WTC11 (cell line): Measurements from ENCODE around the gene YIPF5. TPM values are rescaled to one million over a fixed set of nuclear protein-coding genes. Genes with fewer than 3 reads are reported as not detected.

Experiments used
- ATAC-seq: fragments of 200-7000 bp; cut with Tn5 transposase; 2 replicates; pipeline ENCODE4 v1.10.0; 2021; ENCODE audit warnings: mild to moderate bottlenecking, moderate library complexity
- CTCF ChIA-PET: fragments of 300-600 bp; sonication (Branson Sonifier 250); formaldehyde crosslinking; loops from one replicate; lab custom pipeline; 2021; ENCODE audit warnings: antibody characterized with exemption; lab: Charles Lee
- POLR2A ChIA-PET: fragments of 350-600 bp; sonication (Branson Sonifier 250); formaldehyde crosslinking; loops from one replicate; lab custom pipeline; 2021; ENCODE audit warnings: antibody characterized with exemption; lab: Charles Lee
- DNase-seq: peaks from one replicate; pipeline ENCODE4 v3.0.0; 2021; ENCODE audit warnings: low spot score
- H3K27ac Mint-ChIP-seq: 2 replicates; pipeline ENCODE4 v1.8.0; 2021; ENCODE audit warnings: mixed read lengths
- H3K27me3 Mint-ChIP-seq: 2 replicates; pipeline ENCODE4 v1.8.0; 2021; ENCODE audit warnings: low read depth, mild to moderate bottlenecking, moderate library complexity, mixed read lengths
- H3K36me3 Mint-ChIP-seq: 2 replicates; pipeline ENCODE4 v1.8.0; 2021; ENCODE audit warnings: mixed read lengths
- H3K4me1 Mint-ChIP-seq: 2 replicates; pipeline ENCODE4 v1.8.0; 2022; ENCODE audit warnings: mixed read lengths
- H3K4me3 Mint-ChIP-seq: 2 replicates; pipeline ENCODE4 v1.8.0; 2021; ENCODE audit warnings: mild to moderate bottlenecking, moderate library complexity, mixed read lengths
- H3K9me3 Mint-ChIP-seq: 2 replicates; pipeline ENCODE4 v1.8.0; 2021; ENCODE audit warnings: mixed read lengths
- CREM ChIP-seq: sonication (generic); formaldehyde crosslinking; IDR thresholded peaks from 2 replicates; pipeline ENCODE4 v1.8.1; 2022; ENCODE audit warnings: mild to moderate bottlenecking, missing genetic modification reagents, moderate library complexity
- ETV6 ChIP-seq: sonication (generic); formaldehyde crosslinking; IDR thresholded peaks from 2 replicates; pipeline ENCODE4 v1.8.1; 2022; ENCODE audit warnings: mild to moderate bottlenecking, missing genetic modification reagents
- GTF2I ChIP-seq: fragments of 250-450 bp; sonication (Bioruptor Pico); conservative IDR thresholded peaks from 2 replicates; pipeline ENCODE4 v1.4.0; 2021; ENCODE audit warnings: mild to moderate bottlenecking
- HMGA2 ChIP-seq: fragments of 250-450 bp; sonication (Bioruptor Pico); IDR thresholded peaks from 2 replicates; pipeline ENCODE4 v1.4.0; 2021; ENCODE audit warnings: mild to moderate bottlenecking, moderate library complexity
- MXD4 ChIP-seq: fragments of 250-450 bp; sonication (Bioruptor Pico); IDR thresholded peaks from 2 replicates; pipeline ENCODE4 v1.8.0; 2021; ENCODE audit warnings: mild to moderate bottlenecking, moderate library complexity, borderline replicate concordance
- NFYB ChIP-seq: sonication (generic); formaldehyde crosslinking; conservative IDR thresholded peaks from 2 replicates; pipeline ENCODE4 v1.8.0; 2022; ENCODE audit warnings: low read depth, missing genetic modification reagents
- NR2C2 ChIP-seq: sonication (generic); formaldehyde crosslinking; IDR thresholded peaks from 2 replicates; pipeline ENCODE4 v1.8.0; 2022; ENCODE audit warnings: mild to moderate bottlenecking, missing genetic modification reagents
- SMAD4 ChIP-seq: sonication (generic); formaldehyde crosslinking; IDR thresholded peaks from 2 replicates; pipeline ENCODE4 v1.8.0; 2022; ENCODE audit warnings: mild to moderate bottlenecking, missing genetic modification reagents
- TEAD1 ChIP-seq: sonication (generic); formaldehyde crosslinking; IDR thresholded peaks from 2 replicates; pipeline ENCODE4 v1.8.0; 2022; ENCODE audit warnings: mild to moderate bottlenecking, missing genetic modification reagents
- TEAD4 ChIP-seq: sonication (generic); formaldehyde crosslinking; IDR thresholded peaks from 2 replicates; pipeline ENCODE4 v1.8.0; 2022; ENCODE audit warnings: mild to moderate bottlenecking, missing genetic modification reagents
- ZNF138 ChIP-seq: sonication (generic); formaldehyde crosslinking; conservative IDR thresholded peaks from 2 replicates; pipeline ENCODE4 v1.8.1; 2022; ENCODE audit warnings: mild to moderate bottlenecking, moderate library complexity, missing genetic modification reagents
- ZNF219 ChIP-seq: sonication (generic); formaldehyde crosslinking; IDR thresholded peaks from 2 replicates; pipeline ENCODE4 v1.8.0; 2023; ENCODE audit warnings: missing genetic modification reagents, mild to moderate bottlenecking, borderline replicate concordance
- ZNF263 ChIP-seq: sonication (generic); formaldehyde crosslinking; IDR thresholded peaks from 2 replicates; pipeline ENCODE4 v1.8.1; 2022; ENCODE audit warnings: low read depth, mild to moderate bottlenecking, moderate library complexity, missing genetic modification reagents
- ZNF396 ChIP-seq: fragments of 250-450 bp; sonication (Bioruptor Pico); IDR thresholded peaks from 2 replicates; pipeline ENCODE4 v1.8.0; 2021; ENCODE audit warnings: mild to moderate bottlenecking, moderate library complexity, borderline replicate concordance
- ZNF423 ChIP-seq: fragments of 250-450 bp; sonication (Bioruptor Pico); IDR thresholded peaks from 2 replicates; pipeline ENCODE4 v2.1.2; 2022; ENCODE audit warnings: mild to moderate bottlenecking, moderate library complexity
- total RNA-seq: library from RNA; stranded (reverse); gene quantifications from 3 replicates; pipeline ENCODE4 v1.2.3, GENCODE V29; 2021
- TF ChIP-seq, protein P1 (sequence below): sonication (generic); formaldehyde crosslinking; IDR thresholded peaks from 2 replicates; pipeline ENCODE4 v1.8.0; 2023; ENCODE audit warnings: missing genetic modification reagents
- TF ChIP-seq, protein P2 (sequence below): sonication (generic); formaldehyde crosslinking; IDR thresholded peaks from 2 replicates; pipeline ENCODE4 v1.8.1; 2022; ENCODE audit warnings: mild to moderate bottlenecking, missing genetic modification reagents, moderate library complexity, borderline replicate concordance
- TF ChIP-seq, protein P3 (sequence below): sonication (generic); formaldehyde crosslinking; IDR thresholded peaks from 2 replicates; pipeline ENCODE4 v1.8.0; 2022; ENCODE audit warnings: mild to moderate bottlenecking, missing genetic modification reagents
- TF ChIP-seq, protein P4 (sequence below): fragments of 200-600 bp; IDR thresholded peaks from 2 replicates; pipeline ENCODE4 v1.8.0; 2022; ENCODE audit warnings: antibody characterized with exemption
- TF ChIP-seq, protein P5 (sequence below): sonication (generic); formaldehyde crosslinking; IDR thresholded peaks from 2 replicates; pipeline ENCODE4 v1.8.1; 2022; ENCODE audit warnings: low read depth, missing genetic modification reagents, borderline replicate concordance
- TF ChIP-seq, protein P6 (sequence below): sonication (generic); formaldehyde crosslinking; conservative IDR thresholded peaks from 2 replicates; pipeline ENCODE4 v1.8.1; 2023; ENCODE audit warnings: mild to moderate bottlenecking, low read depth, missing genetic modification reagents, moderate library complexity
- TF ChIP-seq, protein P7 (sequence below): sonication (generic); formaldehyde crosslinking; IDR thresholded peaks from 2 replicates; pipeline ENCODE4 v1.8.1; 2023; ENCODE audit warnings: mild to moderate bottlenecking, missing genetic modification reagents, borderline replicate concordance

The YIPF5 gene
- total RNA-seq, 1 experiment from 2014 or later = 39.2 TPM

DNA sequence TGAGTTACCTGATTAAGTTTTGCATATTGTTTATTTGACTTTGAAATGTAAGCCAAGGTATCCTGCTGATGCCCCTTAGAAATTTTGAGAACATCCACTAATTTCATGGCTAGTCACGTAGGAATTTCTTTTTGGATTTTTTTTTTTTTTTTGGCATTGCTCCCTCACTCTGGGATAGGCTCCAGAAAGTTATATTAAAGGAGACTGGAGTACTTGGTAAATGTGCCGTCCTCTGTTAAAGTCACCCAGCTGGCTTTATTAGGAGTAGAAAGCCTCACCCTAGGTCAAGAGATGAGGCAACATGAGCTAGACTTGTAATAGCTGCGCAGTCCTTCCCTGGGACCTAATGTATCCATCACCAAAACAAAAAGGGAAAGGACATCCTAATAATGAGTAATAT lies 3.3 kb upstream of the YIPF5 start:
- no peak for ATAC-seq
- ChIA-PET POLR2A (no interaction called here), CTCF (interaction anchor here (1.3 kb wide), 1 partner anchor 31 kb away, joined by 5 read pairs; no protein-coding TSS in a partner anchor)

DNA sequence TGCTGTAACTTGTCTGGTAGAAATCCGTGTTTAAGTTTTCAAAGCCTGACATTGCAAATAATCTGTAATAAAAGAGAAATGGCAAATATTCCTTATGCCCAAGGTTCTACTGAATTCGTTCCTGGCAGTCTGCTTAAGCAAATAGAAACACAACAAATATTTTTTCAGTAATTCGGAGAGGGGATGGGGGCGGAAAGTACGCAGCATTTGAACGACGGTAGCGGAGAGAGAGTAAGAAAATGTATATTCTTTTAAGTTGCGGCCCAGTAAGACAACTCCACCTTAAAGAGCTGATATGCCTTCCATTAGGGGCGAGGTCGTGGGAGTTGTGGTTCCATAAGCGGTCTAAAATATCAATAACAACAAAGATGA lies 569 bp downstream of the YIPF5 start:
- H3K4me3 Mint-ChIP-seq = peak overlapping the region; percentile 85
- peaks cover 14% of the 10 kb centered on the region for H3K4me1 Mint-ChIP-seq
- peak overlapping the region; percentile 48 for H3K27ac Mint-ChIP-seq
- peaks cover 5% of the 10 kb centered on the region for H3K9me3 Mint-ChIP-seq
- DNase-seq (no peak), ATAC-seq (no peak)
- no peaks in the 10 kb centered on the region for H3K27me3 Mint-ChIP-seq
- ChIA-PET POLR2A (no interaction called here), CTCF (interaction anchor here (0.5 to 1.5 kb wide), 3 partner anchors 15 to 292 kb away, joined by 3 to 11 read pairs (median 3); no protein-coding TSS in a partner anchor)
- peaks cover 26% of the 10 kb centered on the region for H3K36me3 Mint-ChIP-seq
- TF ChIP-seq NR2C2 (CRISPR knock-in tag) = no peak
- TF ChIP-seq TEAD1 = no peak
- no peak for TF ChIP-seq ZNF423 (CRISPR knock-in tag)
- TF ChIP-seq, protein P1, sequence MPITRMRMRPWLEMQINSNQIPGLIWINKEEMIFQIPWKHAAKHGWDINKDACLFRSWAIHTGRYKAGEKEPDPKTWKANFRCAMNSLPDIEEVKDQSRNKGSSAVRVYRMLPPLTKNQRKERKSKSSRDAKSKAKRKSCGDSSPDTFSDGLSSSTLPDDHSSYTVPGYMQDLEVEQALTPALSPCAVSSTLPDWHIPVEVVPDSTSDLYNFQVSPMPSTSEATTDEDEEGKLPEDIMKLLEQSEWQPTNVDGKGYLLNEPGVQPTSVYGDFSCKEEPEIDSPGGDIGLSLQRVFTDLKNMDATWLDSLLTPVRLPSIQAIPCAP (CRISPR knock-in tag) = no peak
- no peak for TF ChIP-seq TEAD4 (CRISPR knock-in tag)
- TF ChIP-seq ZNF396 (CRISPR knock-in tag) = no peak
- no peak for TF ChIP-seq ZNF138
- TF ChIP-seq, protein P2, sequence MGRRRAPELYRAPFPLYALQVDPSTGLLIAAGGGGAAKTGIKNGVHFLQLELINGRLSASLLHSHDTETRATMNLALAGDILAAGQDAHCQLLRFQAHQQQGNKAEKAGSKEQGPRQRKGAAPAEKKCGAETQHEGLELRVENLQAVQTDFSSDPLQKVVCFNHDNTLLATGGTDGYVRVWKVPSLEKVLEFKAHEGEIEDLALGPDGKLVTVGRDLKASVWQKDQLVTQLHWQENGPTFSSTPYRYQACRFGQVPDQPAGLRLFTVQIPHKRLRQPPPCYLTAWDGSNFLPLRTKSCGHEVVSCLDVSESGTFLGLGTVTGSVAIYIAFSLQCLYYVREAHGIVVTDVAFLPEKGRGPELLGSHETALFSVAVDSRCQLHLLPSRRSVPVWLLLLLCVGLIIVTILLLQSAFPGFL (CRISPR knock-in tag) = no peak
- no peak for TF ChIP-seq CREM

More for the DNA sequence above, 3.3 kb upstream of the YIPF5 start:
- H3K27me3 Mint-ChIP-seq = peaks cover 4% of the 10 kb centered on the region; the same call in 1 of the 2 replicates
- H3K27ac Mint-ChIP-seq = no peak overlapping the region
- H3K4me3 Mint-ChIP-seq = no peak overlapping the region
- TF ChIP-seq HMGA2 (CRISPR knock-in tag) = no peak
- TF ChIP-seq NFYB (CRISPR knock-in tag) = no peak
- TF ChIP-seq ZNF263 (CRISPR knock-in tag) = no peak
- no peak for TF ChIP-seq MXD4
- no peak for TF ChIP-seq GTF2I (CRISPR knock-in tag)
- TF ChIP-seq SMAD4 (CRISPR knock-in tag) = no peak
- TF ChIP-seq, protein P3, sequence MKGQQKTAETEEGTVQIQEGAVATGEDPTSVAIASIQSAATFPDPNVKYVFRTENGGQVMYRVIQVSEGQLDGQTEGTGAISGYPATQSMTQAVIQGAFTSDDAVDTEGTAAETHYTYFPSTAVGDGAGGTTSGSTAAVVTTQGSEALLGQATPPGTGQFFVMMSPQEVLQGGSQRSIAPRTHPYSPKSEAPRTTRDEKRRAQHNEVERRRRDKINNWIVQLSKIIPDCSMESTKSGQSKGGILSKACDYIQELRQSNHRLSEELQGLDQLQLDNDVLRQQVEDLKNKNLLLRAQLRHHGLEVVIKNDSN = no peak
- no peak for TF ChIP-seq ETV6 (CRISPR knock-in tag)
- TF ChIP-seq, protein P4, sequence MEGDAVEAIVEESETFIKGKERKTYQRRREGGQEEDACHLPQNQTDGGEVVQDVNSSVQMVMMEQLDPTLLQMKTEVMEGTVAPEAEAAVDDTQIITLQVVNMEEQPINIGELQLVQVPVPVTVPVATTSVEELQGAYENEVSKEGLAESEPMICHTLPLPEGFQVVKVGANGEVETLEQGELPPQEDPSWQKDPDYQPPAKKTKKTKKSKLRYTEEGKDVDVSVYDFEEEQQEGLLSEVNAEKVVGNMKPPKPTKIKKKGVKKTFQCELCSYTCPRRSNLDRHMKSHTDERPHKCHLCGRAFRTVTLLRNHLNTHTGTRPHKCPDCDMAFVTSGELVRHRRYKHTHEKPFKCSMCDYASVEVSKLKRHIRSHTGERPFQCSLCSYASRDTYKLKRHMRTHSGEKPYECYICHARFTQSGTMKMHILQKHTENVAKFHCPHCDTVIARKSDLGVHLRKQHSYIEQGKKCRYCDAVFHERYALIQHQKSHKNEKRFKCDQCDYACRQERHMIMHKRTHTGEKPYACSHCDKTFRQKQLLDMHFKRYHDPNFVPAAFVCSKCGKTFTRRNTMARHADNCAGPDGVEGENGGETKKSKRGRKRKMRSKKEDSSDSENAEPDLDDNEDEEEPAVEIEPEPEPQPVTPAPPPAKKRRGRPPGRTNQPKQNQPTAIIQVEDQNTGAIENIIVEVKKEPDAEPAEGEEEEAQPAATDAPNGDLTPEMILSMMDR = no peak
- TF ChIP-seq ZNF219 = no peak
- TF ChIP-seq, protein P5, sequence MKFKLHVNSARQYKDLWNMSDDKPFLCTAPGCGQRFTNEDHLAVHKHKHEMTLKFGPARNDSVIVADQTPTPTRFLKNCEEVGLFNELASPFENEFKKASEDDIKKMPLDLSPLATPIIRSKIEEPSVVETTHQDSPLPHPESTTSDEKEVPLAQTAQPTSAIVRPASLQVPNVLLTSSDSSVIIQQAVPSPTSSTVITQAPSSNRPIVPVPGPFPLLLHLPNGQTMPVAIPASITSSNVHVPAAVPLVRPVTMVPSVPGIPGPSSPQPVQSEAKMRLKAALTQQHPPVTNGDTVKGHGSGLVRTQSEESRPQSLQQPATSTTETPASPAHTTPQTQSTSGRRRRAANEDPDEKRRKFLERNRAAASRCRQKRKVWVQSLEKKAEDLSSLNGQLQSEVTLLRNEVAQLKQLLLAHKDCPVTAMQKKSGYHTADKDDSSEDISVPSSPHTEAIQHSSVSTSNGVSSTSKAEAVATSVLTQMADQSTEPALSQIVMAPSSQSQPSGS (CRISPR knock-in tag) = no peak
- TF ChIP-seq, protein P6, sequence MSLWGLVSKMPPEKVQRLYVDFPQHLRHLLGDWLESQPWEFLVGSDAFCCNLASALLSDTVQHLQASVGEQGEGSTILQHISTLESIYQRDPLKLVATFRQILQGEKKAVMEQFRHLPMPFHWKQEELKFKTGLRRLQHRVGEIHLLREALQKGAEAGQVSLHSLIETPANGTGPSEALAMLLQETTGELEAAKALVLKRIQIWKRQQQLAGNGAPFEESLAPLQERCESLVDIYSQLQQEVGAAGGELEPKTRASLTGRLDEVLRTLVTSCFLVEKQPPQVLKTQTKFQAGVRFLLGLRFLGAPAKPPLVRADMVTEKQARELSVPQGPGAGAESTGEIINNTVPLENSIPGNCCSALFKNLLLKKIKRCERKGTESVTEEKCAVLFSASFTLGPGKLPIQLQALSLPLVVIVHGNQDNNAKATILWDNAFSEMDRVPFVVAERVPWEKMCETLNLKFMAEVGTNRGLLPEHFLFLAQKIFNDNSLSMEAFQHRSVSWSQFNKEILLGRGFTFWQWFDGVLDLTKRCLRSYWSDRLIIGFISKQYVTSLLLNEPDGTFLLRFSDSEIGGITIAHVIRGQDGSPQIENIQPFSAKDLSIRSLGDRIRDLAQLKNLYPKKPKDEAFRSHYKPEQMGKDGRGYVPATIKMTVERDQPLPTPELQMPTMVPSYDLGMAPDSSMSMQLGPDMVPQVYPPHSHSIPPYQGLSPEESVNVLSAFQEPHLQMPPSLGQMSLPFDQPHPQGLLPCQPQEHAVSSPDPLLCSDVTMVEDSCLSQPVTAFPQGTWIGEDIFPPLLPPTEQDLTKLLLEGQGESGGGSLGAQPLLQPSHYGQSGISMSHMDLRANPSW = no peak
- TF ChIP-seq, protein P7, sequence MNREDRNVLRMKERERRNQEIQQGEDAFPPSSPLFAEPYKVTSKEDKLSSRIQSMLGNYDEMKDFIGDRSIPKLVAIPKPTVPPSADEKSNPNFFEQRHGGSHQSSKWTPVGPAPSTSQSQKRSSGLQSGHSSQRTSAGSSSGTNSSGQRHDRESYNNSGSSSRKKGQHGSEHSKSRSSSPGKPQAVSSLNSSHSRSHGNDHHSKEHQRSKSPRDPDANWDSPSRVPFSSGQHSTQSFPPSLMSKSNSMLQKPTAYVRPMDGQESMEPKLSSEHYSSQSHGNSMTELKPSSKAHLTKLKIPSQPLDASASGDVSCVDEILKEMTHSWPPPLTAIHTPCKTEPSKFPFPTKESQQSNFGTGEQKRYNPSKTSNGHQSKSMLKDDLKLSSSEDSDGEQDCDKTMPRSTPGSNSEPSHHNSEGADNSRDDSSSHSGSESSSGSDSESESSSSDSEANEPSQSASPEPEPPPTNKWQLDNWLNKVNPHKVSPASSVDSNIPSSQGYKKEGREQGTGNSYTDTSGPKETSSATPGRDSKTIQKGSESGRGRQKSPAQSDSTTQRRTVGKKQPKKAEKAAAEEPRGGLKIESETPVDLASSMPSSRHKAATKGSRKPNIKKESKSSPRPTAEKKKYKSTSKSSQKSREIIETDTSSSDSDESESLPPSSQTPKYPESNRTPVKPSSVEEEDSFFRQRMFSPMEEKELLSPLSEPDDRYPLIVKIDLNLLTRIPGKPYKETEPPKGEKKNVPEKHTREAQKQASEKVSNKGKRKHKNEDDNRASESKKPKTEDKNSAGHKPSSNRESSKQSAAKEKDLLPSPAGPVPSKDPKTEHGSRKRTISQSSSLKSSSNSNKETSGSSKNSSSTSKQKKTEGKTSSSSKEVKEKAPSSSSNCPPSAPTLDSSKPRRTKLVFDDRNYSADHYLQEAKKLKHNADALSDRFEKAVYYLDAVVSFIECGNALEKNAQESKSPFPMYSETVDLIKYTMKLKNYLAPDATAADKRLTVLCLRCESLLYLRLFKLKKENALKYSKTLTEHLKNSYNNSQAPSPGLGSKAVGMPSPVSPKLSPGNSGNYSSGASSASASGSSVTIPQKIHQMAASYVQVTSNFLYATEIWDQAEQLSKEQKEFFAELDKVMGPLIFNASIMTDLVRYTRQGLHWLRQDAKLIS (CRISPR knock-in tag) = no peak
- no peak for TF ChIP-seq TEAD4 (CRISPR knock-in tag)
- TF ChIP-seq, all 79 proteins: peak for 0
- Mint-ChIP-seq H3K9me3 (peaks cover 5% of the 10 kb centered on the region), H3K36me3 (no peaks in the 10 kb centered on the region), H3K4me1 (peaks cover 14% of the 10 kb centered on the region)
- DNase-seq = no peak
